GM21515 (cell line): ENCODE data around the gene KDM6B.
"Not testable (repeated sequence)": the region's sequence is repeated elsewhere in the genome, so short reads cannot be mapped to it uniquely, and the experiment has no call there.

Experiments used
- ATAC-seq: cut with Tn5 transposase; IDR thresholded peaks from one replicate; pipeline ENCODE4 v1.9.1; 2021; ENCODE audit not compliant: unreplicated experiment

The KDM6B gene, protein sequence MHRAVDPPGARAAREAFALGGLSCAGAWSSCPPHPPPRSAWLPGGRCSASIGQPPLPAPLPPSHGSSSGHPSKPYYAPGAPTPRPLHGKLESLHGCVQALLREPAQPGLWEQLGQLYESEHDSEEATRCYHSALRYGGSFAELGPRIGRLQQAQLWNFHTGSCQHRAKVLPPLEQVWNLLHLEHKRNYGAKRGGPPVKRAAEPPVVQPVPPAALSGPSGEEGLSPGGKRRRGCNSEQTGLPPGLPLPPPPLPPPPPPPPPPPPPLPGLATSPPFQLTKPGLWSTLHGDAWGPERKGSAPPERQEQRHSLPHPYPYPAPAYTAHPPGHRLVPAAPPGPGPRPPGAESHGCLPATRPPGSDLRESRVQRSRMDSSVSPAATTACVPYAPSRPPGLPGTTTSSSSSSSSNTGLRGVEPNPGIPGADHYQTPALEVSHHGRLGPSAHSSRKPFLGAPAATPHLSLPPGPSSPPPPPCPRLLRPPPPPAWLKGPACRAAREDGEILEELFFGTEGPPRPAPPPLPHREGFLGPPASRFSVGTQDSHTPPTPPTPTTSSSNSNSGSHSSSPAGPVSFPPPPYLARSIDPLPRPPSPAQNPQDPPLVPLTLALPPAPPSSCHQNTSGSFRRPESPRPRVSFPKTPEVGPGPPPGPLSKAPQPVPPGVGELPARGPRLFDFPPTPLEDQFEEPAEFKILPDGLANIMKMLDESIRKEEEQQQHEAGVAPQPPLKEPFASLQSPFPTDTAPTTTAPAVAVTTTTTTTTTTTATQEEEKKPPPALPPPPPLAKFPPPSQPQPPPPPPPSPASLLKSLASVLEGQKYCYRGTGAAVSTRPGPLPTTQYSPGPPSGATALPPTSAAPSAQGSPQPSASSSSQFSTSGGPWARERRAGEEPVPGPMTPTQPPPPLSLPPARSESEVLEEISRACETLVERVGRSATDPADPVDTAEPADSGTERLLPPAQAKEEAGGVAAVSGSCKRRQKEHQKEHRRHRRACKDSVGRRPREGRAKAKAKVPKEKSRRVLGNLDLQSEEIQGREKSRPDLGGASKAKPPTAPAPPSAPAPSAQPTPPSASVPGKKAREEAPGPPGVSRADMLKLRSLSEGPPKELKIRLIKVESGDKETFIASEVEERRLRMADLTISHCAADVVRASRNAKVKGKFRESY (N-terminal part only)

GRCh38 chr17:7833795-7834541, at the start of gene KDM6B:
KDM6B (plus strand) TSS chr17:7834217; CDS start chr17:7845555, 11,338 bp downstream.
- ATAC-seq: peak; percentile 44

GRCh38 chr17:7786866-7787265, 47.2 kb upstream of the KDM6B start:
- no peak for ATAC-seq

- ATAC-seq: no peak
Measured at GRCh38 chr17:7789131-7789530, 44.9 kb upstream of the KDM6B start.

DNA sequence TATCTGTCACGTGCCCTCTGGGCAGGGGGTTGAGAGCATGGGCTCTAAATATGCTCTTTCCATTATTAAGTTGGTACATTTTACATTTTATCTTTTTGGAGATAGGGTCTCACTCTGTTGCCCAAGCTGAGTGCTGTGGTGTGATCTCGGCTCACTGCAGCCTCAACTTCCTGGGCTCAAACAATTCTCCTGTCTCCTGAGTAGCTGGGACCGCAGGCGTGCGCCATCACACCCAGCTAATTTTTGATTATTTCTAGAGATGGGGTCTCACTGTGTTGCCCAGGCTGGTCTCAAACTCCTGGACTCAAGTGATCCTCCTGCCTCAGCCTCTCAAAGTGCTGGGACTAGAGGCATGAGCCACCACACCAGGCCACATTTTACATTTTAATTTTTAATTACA, 43.9 kb upstream of the KDM6B start:
- ATAC-seq: no peak

DNA sequence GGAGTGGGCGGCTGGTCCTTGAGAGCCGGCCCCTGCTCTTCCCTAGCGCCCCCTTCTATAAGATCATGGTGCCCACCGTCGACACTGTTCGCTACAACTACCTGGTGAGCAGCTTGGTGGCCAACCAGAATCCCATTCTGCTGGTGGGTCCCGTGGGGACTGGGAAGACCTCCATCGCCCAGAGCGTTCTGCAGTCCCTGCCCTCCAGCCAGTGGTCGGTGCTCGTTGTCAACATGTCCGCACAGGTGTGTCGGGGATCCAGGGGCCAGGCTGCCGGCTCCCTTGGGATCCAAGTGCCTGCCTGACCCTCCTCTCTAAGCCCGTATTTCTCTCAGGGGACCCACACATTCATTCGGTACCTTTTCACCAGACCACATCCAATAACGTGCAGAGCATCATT, 41.4 kb upstream of the KDM6B start:
- no peak for ATAC-seq

DNA sequence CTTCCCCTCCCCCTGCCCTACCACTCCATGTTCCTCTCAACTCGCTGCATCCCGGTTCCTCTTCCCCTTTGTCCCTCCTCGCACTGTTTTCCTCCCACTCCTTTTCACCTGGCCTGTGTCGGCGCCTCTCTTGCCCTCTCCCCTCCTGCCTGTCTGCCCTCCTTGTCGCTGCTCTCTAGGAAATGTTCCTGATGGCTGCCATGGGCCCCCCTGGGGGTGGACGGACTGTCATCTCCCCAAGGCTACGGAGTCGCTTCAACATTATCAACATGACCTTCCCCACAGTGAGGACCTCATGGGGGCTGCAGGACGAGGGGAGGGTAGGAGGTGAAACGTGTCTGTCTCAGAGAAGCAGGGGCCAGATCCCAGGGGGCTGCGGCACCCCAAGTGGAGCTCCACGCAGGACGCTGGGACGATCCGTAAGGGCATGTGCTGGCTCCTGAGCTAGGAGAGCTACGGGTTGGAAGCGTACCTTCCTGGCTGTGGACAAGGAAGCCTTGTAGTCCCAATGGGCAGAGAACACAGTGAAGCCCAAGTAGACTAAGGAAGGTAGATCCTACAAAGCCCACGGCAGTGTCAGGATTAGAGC, 39.8 kb upstream of the KDM6B start:
- ATAC-seq: no peak

GRCh38 chr17:7797976-7798375, 36.0 kb upstream of the KDM6B start:
- ATAC-seq: no peak

- no peak for ATAC-seq
Measured at GRCh38 chr17:7798839-7799238, 35.2 kb upstream of the KDM6B start.

DNA sequence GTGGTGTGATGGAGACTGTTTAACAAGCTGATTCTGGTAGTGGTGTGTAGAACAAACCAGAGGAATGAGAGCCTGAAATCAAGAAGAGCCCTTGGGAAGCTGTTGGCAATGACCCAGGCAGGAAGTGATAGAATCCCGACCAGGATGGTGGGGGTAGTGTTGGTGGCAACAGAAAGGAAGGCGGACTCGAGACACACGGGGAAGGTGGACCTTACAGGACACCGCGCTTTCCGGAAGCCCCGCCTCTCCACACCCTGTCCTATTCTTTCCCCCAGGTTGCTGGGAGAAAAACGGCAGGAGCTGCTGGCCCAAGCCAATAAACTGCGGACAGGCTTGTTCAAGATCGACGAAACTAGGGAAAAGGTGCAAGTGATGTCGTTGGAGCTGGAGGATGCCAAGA, 30.0 kb upstream of the KDM6B start:
- no peak for ATAC-seq

DNA sequence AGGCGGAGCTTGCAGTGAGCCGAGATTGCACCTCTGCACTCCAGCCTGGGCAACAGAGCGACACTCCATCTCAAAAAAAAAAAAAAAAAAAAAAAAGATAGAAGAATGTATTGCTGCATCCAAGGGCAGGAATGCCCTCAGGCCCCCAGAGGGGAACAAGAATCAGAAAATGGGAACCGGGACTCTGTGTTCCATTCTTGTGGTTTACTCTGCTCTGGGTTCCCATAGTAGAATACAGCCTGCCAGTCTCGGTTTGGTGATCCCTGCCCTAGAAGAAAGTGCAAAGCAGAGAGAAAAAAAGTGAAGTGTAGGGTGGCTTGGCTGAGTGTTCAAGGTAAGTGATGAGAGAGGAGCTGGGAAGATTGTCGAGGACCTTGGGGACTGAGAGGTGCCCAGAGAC, 27.4 kb upstream of the KDM6B start:
- no peak for ATAC-seq

DNA sequence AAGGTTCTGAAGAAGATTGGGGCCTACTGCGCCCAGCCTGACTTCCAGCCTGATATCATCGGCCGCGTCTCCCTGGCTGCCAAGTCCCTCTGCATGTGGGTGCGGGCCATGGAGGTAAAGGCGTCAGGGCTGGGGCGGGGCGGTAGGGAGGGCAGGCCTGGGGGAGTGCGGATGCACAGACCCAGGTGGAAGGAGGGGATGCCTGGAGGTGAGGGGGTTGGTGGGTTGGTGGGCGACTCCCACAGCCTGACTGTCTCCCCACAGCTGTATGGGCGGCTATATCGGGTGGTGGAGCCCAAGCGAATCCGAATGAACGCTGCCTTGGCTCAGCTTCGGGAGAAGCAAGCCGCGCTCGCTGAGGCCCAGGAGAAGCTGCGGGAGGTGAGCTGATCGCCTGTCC, 26.8 kb upstream of the KDM6B start:
- ATAC-seq: no peak

DNA sequence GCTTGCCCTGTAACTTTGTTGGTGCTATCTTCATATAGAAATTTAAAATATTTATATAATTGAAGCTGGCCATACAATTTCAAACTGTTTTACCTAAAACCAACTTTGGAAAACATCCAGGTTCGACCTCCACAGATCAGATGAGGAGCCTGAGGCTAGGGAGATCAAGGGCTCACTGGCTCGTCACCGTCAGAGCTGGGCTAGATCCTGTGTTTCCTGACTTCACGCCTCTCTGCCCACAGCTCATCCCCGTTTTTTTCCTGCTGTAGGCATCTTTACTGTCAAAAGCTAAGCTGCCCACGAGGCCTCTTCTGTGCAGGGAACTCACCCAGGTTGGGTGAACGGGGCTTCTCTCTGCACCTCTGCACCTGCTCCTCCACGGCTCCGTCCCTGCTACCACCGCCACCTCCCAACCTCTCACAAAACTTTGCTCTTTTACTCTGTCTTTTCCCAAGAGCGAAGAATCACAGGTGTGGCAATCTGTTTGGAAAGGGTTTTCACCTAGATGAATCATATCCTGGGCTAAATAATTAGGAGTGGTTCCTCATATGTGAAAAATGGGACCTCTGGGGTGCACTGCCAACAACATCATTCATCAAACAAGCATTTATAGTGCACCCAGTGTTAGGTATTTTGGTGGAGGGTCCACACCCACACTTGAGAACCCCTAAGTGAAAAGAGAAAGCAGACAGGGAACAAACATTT, 24.8 kb upstream of the KDM6B start:
- ATAC-seq: no peak

- ATAC-seq: not testable (repeated sequence)
Measured at GRCh38 chr17:7809791-7810343, 24.1 kb upstream of the KDM6B start.

GRCh38 chr17:7811251-7811650, 22.8 kb upstream of the KDM6B start:
- ATAC-seq: no peak

GRCh38 chr17:7814969-7815368, 19.0 kb upstream of the KDM6B start:
- ATAC-seq: no peak

DNA sequence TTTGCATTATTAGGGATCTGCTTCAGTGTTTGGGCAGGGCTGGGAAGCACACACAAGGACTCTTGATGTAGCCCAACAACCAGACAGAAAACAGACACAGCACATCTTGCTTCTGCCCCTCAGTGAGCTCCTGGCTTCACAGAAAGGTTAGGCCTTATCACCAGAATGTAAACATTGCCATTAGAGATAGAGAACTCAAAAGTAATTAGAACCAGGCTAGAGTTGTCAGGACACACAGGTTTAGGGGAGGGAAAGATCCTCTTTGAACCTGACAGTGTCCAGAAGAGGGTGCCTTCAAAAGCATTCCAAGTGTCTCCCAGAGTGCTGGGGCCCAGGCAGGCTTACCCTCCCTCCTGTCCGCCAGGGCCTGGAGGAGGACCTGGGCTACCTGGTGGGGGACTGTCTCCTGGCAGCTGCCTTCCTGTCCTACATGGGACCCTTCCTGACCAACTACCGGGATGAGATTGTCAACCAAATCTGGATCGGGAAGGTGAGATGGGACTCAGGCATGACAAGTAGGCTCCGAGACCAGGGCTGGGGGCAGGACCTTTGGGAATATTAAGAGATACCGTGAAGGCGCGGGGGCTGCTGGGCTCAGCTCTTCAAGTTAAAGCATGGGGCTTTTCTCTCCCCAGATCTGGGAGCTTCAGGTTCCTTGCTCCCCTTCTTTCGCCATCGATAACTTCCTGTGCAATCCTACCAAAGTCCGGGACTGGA, 16.9 kb upstream of the KDM6B start:
- no peak for ATAC-seq

GRCh38 chr17:7817643-7817964, 16.4 kb upstream of the KDM6B start:
- ATAC-seq: no peak

DNA sequence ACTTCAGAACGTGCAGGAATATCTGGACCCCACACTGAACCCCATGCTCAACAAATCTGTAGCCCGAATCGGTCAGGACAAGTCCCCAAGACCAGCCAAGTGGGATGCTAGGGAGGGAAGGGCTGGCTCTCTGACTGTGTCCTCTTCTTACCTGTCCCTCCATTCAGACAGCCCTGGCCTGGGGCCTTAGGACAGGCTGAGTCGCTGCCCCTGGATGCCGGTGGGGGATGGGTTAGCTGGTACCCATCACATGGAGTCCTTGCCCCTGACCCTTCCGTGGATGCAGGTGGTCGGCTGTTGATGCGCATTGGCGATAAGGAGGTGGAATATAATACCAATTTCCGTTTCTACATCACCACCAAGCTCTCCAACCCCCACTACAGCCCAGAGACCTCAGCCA, 16.0 kb upstream of the KDM6B start:
- no peak for ATAC-seq
